ENCODE results near the gene BIRC2.
A peak's percentile ranks its signal among the peaks of the same experiment; 100 is the strongest.

Gene BIRC2

GRCh38 chr11:102346748-102347461, at the start of gene BIRC2 (continued):
- TF ChIP-seq PATZ1 (tag by site-specific recombination; IDR thresholded peaks at IDR 0.05) (peak; percentile 50), ZNF629 (tag by site-specific recombination; IDR thresholded peaks at IDR 0.05) (peak; percentile 99), KLF9 (tag by site-specific recombination; IDR thresholded peaks at IDR 0.05; ENCODE audit: low read depth) (0 out of 2 replicates have a peak, but pooled peaks have one; percentile 9), KLF8 (tag by site-specific recombination; IDR thresholded peaks at IDR 0.05) (0 out of 2 replicates have a peak, but pooled peaks have one; percentile 51), ZBTB48 (tag by site-specific recombination; IDR thresholded peaks at IDR 0.05) (peak; percentile 89), ZNF391 (tag by site-specific recombination; IDR thresholded peaks at IDR 0.05; ENCODE audit: borderline replicate concordance, low read depth) (no peak), ZBTB49 (tag by site-specific recombination; IDR thresholded peaks at IDR 0.05; ENCODE audit: low read depth) (no peak), ZBTB7A (tag by site-specific recombination; IDR thresholded peaks at IDR 0.05; ENCODE audit: low read depth) (no peak), ZBTB26 (tag by site-specific recombination; optimal IDR thresholded peaks at IDR 0.05) (peak; percentile 88), ZNF624 (tag by site-specific recombination; IDR thresholded peaks at IDR 0.05) (no peak), GLIS2 (tag by site-specific recombination; IDR thresholded peaks at IDR 0.05) (peak; percentile 68), ZNF48 (tag by site-specific recombination; IDR thresholded peaks at IDR 0.05) (no peak), ZNF501 (tag by site-specific recombination; IDR thresholded peaks at IDR 0.05) (peak; percentile 79), ZNF623 (tag by site-specific recombination; IDR thresholded peaks at IDR 0.05) (no peak), ZNF184 (tag by site-specific recombination; IDR thresholded peaks at IDR 0.05) (no peak), REPIN1 (tag by site-specific recombination; IDR thresholded peaks at IDR 0.05; ENCODE audit: low read depth) (no peak), ZFP69B (tag by site-specific recombination; IDR thresholded peaks at IDR 0.05) (0 out of 2 replicates have a peak, but pooled peaks have one; percentile 19), IKZF3 (tag by site-specific recombination; IDR thresholded peaks at IDR 0.05) (peak; percentile 71; the same call in 1 of the 2 replicates), ZNF473 (tag by site-specific recombination; IDR thresholded peaks at IDR 0.05) (no peak), ZNF350 (tag by site-specific recombination; IDR thresholded peaks at IDR 0.05) (no peak), ZFP37 (tag by site-specific recombination; IDR thresholded peaks at IDR 0.05) (0 out of 2 replicates have a peak, but pooled peaks have one; percentile 45), ZNF76 (tag by site-specific recombination; IDR thresholded peaks at IDR 0.05; ENCODE audit: borderline replicate concordance, low read depth) (peak; percentile 71; the same call in 1 of the 2 replicates), ZSCAN23 (tag by site-specific recombination; IDR thresholded peaks at IDR 0.05) (0 out of 2 replicates have a peak, but pooled peaks have one; percentile 36), ZNF792 (tag by site-specific recombination; IDR thresholded peaks at IDR 0.05) (no peak), ZBTB8A (tag by site-specific recombination; IDR thresholded peaks at IDR 0.05) (peak; percentile 100)
- TF ChIP-seq, protein P1, sequence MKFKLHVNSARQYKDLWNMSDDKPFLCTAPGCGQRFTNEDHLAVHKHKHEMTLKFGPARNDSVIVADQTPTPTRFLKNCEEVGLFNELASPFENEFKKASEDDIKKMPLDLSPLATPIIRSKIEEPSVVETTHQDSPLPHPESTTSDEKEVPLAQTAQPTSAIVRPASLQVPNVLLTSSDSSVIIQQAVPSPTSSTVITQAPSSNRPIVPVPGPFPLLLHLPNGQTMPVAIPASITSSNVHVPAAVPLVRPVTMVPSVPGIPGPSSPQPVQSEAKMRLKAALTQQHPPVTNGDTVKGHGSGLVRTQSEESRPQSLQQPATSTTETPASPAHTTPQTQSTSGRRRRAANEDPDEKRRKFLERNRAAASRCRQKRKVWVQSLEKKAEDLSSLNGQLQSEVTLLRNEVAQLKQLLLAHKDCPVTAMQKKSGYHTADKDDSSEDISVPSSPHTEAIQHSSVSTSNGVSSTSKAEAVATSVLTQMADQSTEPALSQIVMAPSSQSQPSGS (tag by site-specific recombination; IDR thresholded peaks at IDR 0.05; ENCODE audit: low read depth), result peak; percentile 98
- TF ChIP-seq, protein P2, sequence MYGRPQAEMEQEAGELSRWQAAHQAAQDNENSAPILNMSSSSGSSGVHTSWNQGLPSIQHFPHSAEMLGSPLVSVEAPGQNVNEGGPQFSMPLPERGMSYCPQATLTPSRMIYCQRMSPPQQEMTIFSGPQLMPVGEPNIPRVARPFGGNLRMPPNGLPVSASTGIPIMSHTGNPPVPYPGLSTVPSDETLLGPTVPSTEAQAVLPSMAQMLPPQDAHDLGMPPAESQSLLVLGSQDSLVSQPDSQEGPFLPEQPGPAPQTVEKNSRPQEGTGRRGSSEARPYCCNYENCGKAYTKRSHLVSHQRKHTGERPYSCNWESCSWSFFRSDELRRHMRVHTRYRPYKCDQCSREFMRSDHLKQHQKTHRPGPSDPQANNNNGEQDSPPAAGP (tag by site-specific recombination; IDR thresholded peaks at IDR 0.05), result peak; percentile 71; the same call in 1 of the 2 replicates
- TF ChIP-seq, protein P3, sequence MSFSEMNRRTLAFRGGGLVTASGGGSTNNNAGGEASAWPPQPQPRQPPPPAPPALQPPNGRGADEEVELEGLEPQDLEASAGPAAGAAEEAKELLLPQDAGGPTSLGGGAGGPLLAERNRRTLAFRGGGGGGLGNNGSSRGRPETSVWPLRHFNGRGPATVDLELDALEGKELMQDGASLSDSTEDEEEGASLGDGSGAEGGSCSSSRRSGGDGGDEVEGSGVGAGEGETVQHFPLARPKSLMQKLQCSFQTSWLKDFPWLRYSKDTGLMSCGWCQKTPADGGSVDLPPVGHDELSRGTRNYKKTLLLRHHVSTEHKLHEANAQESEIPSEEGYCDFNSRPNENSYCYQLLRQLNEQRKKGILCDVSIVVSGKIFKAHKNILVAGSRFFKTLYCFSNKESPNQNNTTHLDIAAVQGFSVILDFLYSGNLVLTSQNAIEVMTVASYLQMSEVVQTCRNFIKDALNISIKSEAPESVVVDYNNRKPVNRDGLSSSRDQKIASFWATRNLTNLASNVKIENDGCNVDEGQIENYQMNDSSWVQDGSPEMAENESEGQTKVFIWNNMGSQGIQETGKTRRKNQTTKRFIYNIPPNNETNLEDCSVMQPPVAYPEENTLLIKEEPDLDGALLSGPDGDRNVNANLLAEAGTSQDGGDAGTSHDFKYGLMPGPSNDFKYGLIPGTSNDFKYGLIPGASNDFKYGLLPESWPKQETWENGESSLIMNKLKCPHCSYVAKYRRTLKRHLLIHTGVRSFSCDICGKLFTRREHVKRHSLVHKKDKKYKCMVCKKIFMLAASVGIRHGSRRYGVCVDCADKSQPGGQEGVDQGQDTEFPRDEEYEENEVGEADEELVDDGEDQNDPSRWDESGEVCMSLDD (tag by site-specific recombination; IDR thresholded peaks at IDR 0.05), result 0 out of 2 replicates have a peak, but pooled peaks have one; percentile 12
